ENCODE results near the gene TXNDC2.

DNA sequence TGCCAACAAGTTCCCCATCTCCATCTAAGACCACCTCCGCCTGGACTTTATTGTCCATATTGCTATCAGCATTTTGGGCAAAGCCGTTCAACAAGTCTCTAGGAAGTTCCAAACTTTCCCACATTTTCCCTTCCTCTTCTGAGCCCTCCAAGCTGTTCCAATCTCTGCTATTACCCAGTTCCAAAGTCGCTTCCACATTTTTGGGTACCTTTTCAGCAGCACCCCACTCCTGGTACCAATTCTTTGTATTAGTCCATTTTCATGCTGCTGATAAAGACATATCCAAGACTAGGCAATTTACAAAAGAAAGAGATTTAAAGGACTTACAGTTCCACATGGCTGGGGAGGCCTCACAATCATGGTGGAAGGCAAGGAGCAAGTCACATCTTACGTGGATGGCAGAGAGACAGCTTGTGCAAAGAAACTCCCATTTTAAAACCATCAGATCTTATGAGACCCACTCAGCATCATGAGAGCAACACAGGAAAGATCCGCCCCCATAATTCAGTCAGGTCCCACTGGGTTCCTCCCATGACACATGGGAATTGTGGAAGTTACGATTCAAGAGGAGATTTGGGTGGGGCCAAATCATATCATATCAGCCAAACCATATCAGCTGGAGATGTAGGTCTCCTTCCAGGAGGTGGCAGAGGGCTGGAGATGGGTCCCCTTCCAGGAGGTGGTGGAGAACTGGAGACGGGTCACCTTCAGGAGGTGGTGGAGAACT lies 19.8 kb upstream of the TXNDC2 start:
- no peak for TF ChIP-seq POLR2A (IDR thresholded peaks at IDR 0.05)
- TF ChIP-seq, protein P1, sequence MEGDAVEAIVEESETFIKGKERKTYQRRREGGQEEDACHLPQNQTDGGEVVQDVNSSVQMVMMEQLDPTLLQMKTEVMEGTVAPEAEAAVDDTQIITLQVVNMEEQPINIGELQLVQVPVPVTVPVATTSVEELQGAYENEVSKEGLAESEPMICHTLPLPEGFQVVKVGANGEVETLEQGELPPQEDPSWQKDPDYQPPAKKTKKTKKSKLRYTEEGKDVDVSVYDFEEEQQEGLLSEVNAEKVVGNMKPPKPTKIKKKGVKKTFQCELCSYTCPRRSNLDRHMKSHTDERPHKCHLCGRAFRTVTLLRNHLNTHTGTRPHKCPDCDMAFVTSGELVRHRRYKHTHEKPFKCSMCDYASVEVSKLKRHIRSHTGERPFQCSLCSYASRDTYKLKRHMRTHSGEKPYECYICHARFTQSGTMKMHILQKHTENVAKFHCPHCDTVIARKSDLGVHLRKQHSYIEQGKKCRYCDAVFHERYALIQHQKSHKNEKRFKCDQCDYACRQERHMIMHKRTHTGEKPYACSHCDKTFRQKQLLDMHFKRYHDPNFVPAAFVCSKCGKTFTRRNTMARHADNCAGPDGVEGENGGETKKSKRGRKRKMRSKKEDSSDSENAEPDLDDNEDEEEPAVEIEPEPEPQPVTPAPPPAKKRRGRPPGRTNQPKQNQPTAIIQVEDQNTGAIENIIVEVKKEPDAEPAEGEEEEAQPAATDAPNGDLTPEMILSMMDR (IDR thresholded peaks at IDR 0.05): no peak
